ENCODE data around the gene PPP2R2D.

The PPP2R2D gene

GRCh38 chr10:131890276-131891195 is 10.3 kb upstream of the PPP2R2D start:
- DNase-seq, result no peak

- no peak for DNase-seq
Observed at GRCh38 chr10:131891196-131891928, 9.4 kb upstream of the PPP2R2D start.

GRCh38 chr10:131891929-131892805 is 8.6 kb upstream of the PPP2R2D start:
- DNase-seq, result no peak

GRCh38 chr10:131892806-131893675 is 7.8 kb upstream of the PPP2R2D start:
- peak in 1 of 3 experiments; percentile 59 for DNase-seq

GRCh38 chr10:131895116-131895515 is 5.7 kb upstream of the PPP2R2D start:
- DNase-seq, result no peak

GRCh38 chr10:131896403-131896802 is 4.4 kb upstream of the PPP2R2D start:
- DNase-seq, result no peak

- peak in 1 of 3 experiments; percentile 16 for DNase-seq
Observed at GRCh38 chr10:131897297-131897899, 3.4 kb upstream of the PPP2R2D start.

GRCh38 chr10:131898061-131898460 is 2.7 kb upstream of the PPP2R2D start:
- DNase-seq, result no peak

- DNase-seq, result no peak
Observed at GRCh38 chr10:131898713-131899112, 2.1 kb upstream of the PPP2R2D start.

- no peak for DNase-seq
Observed at GRCh38 chr10:131899116-131899690, 1.6 kb upstream of the PPP2R2D start.

- peak in 2 of 3 experiments; percentile 30 to 49 for DNase-seq
Observed at GRCh38 chr10:131899695-131900349, 986 bp upstream of the PPP2R2D start.

- DNase-seq, result peak in 2 of 3 experiments; percentile 34 to 55
Observed at GRCh38 chr10:131901181-131901829, 497 bp downstream of the PPP2R2D start.

- no peak for DNase-seq
Observed at GRCh38 chr10:131902211-131902610, 1.4 kb downstream of the PPP2R2D start.

GRCh38 chr10:131902691-131903090 is 1.9 kb downstream of the PPP2R2D start:
- DNase-seq, result no peak

GRCh38 chr10:131905267-131905571 is 4.4 kb downstream of the PPP2R2D start:
- DNase-seq, result no peak

GRCh38 chr10:131905603-131906268 is 4.9 kb downstream of the PPP2R2D start:
- no peak for DNase-seq

- no peak for DNase-seq
Observed at GRCh38 chr10:131906269-131906639, 5.4 kb downstream of the PPP2R2D start.

GRCh38 chr10:131907679-131908078 is 6.9 kb downstream of the PPP2R2D start:
- no peak for DNase-seq

GRCh38 chr10:131908151-131908550 is 7.3 kb downstream of the PPP2R2D start:
- no peak for DNase-seq

All from NCI-H1417 (cell line).